ENCODE data around the gene P2RX5. TPM values are rescaled to one million over a fixed set of nuclear protein-coding genes. Genes with fewer than 3 reads are reported as not detected.

The P2RX5 gene
- total RNA-seq, 2 experiments from 2014 or later = 35.7 to 39.5 TPM

DNA sequence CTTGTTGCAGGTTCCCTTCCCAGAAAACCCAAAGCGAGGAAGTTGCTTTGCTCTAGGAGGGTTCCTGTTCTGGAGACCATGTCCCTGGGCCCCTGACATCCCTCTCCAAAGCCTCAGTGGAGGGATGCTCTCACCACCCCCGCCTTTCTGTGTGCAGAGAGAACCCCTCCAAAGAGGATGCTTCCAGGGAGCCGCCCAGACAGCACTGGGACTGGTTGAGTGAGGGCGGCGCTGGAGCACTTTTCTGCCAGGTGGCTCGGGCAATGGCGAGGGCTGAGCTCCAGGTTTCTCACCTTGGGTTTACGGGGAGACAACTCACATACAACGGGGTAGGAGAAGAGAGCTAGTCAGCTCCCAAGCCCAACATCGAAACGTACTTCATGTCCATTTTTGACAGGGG is 20.1 kb downstream of the P2RX5 start:
- peaks cover 5% of the 10 kb centered on the region for H3K36me3 Mint-ChIP-seq (ENCODE audit: low read depth)
- H3K4me1 Mint-ChIP-seq (ENCODE audit: low read depth) = peaks cover 2% of the 10 kb centered on the region
- H3K27ac Mint-ChIP-seq = no peak overlapping the region
- no peak for ATAC-seq
- H3K9me3 Mint-ChIP-seq = no peaks in the 10 kb centered on the region
- no peaks in the 10 kb centered on the region for H3K27me3 Mint-ChIP-seq
- ChIA-PET CTCF (interaction anchor here (1.4 kb wide), 1 partner anchor 168 kb away, joined by 3 read pairs; no protein-coding TSS in a partner anchor), POLR2A (interaction anchor here (1.2 kb wide), 1 partner anchor 9 kb away, joined by 4 read pairs; no protein-coding TSS in a partner anchor)
- intact Hi-C loops (cut with micrococcal nuclease) = no loop called here
- TF ChIP-seq, protein P1, sequence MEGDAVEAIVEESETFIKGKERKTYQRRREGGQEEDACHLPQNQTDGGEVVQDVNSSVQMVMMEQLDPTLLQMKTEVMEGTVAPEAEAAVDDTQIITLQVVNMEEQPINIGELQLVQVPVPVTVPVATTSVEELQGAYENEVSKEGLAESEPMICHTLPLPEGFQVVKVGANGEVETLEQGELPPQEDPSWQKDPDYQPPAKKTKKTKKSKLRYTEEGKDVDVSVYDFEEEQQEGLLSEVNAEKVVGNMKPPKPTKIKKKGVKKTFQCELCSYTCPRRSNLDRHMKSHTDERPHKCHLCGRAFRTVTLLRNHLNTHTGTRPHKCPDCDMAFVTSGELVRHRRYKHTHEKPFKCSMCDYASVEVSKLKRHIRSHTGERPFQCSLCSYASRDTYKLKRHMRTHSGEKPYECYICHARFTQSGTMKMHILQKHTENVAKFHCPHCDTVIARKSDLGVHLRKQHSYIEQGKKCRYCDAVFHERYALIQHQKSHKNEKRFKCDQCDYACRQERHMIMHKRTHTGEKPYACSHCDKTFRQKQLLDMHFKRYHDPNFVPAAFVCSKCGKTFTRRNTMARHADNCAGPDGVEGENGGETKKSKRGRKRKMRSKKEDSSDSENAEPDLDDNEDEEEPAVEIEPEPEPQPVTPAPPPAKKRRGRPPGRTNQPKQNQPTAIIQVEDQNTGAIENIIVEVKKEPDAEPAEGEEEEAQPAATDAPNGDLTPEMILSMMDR (IDR thresholded peaks at IDR 0.05) = no peak
- H3K4me3 Mint-ChIP-seq = no peak overlapping the region
- no peak for DNase-seq

DNA sequence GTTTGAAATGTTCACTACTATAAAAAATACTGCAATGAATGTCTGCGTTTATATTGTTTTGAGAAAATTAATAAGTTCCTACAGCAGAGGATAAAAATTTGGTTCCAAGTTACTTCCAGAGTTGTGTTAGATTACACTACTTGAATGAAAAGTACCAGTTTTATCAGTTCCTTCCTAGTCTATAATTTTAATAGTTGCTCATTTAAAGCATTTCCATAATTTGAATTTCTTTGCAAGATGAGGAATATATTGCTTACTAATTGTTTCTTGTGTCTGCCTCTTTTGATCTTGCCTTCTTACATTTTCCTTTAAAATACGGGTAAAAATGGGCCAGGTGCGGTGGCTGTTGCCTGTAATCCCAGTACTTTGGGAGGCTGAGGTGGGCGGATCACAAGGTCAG is 23.4 kb downstream of the P2RX5 start:
- POLR2A ChIA-PET = no interaction called here

DNA sequence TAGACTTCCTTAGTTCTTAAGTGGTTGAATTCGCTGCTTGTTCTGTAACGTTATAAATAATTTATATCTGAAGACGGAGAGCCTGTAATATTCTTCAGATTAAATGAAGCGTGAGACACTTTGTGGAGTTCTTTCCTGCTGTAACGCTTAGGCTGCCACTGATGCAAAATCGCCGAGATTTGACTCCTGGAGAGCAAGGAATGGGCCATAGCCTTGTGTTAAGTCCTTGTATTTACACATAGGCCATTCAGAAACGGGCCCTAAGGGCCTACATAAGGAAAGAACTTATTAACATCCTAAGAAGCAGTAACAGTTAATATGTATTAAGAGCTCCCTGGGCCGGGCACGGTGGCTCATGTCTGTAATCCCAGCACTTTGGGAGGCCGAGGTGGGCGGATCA is 26.4 kb downstream of the P2RX5 start:
- ChIA-PET POLR2A (interaction anchor here (0.8 kb wide), 1 partner anchor 13 kb away, joined by 3 read pairs; no protein-coding TSS in a partner anchor), CTCF (interaction anchor here (1.6 kb wide), 1 partner anchor 13 kb away, joined by 6 read pairs; no protein-coding TSS in a partner anchor)
- ATAC-seq (no peak), DNase-seq (no peak)
- TF ChIP-seq, protein P1 (IDR thresholded peaks at IDR 0.05) = no peak
- peak overlapping the region; percentile 98 for H3K4me3 Mint-ChIP-seq
- intact Hi-C loops (cut with micrococcal nuclease) = no loop called here
- no peaks in the 10 kb centered on the region for H3K9me3 Mint-ChIP-seq
- H3K27ac Mint-ChIP-seq = peak overlapping the region; percentile 95
- no peaks in the 10 kb centered on the region for H3K27me3 Mint-ChIP-seq
- peaks cover 16% of the 10 kb centered on the region for H3K4me1 Mint-ChIP-seq (ENCODE audit: low read depth)
- peaks cover 13% of the 10 kb centered on the region for H3K36me3 Mint-ChIP-seq (ENCODE audit: low read depth)

More for the DNA sequence above, 23.4 kb downstream of the P2RX5 start:
- TF ChIP-seq, protein P1 (IDR thresholded peaks at IDR 0.05) = no peak
- no peaks in the 10 kb centered on the region for H3K9me3 Mint-ChIP-seq
- H3K4me3 Mint-ChIP-seq = no peak overlapping the region
- DNase-seq (no peak), ATAC-seq (no peak)
- peaks cover 12% of the 10 kb centered on the region for H3K4me1 Mint-ChIP-seq (ENCODE audit: low read depth)
- H3K27me3 Mint-ChIP-seq = no peaks in the 10 kb centered on the region
- CTCF ChIA-PET = interaction anchor here (3.3 kb wide), 1 partner anchor 10 kb away, joined by 19 read pairs; no protein-coding TSS in a partner anchor
- H3K36me3 Mint-ChIP-seq (ENCODE audit: low read depth) = peaks cover 13% of the 10 kb centered on the region
- no peak overlapping the region for H3K27ac Mint-ChIP-seq
- intact Hi-C loops (cut with micrococcal nuclease) = no loop called here

DNA sequence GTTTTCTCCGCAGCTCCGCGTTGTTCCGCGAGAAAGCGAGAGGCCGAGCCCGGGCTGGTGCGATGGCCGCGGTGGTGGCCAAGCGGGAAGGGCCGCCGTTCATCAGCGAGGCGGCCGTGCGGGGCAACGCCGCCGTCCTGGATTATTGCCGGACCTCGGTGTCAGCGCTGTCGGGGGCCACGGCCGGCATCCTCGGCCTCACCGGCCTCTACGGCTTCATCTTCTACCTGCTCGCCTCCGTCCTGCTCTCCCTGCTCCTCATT is 26.9 kb downstream of the P2RX5 start:
- Mint-ChIP-seq H3K4me3 (peak overlapping the region; percentile 98), H3K27ac (peak overlapping the region; percentile 95), H3K36me3 (ENCODE audit: low read depth) (peaks cover 13% of the 10 kb centered on the region), H3K4me1 (ENCODE audit: low read depth) (peaks cover 16% of the 10 kb centered on the region), H3K27me3 (no peaks in the 10 kb centered on the region), H3K9me3 (no peaks in the 10 kb centered on the region)
- CTCF ChIA-PET = interaction anchor here (1.3 kb wide), 1 partner anchor 38 kb away, joined by 3 read pairs; no protein-coding TSS in a partner anchor
- TF ChIP-seq, protein P1 (IDR thresholded peaks at IDR 0.05) = no peak
- DNase-seq = no peak
- ATAC-seq = no peak
- POLR2A ChIA-PET = interaction anchor here (0.6 to 1.0 kb wide), 3 partner anchors 9 to 42 kb away, joined by 3 to 4 read pairs (median 3); partner anchors contain the start of gene P2RX5
- intact Hi-C loops (cut with micrococcal nuclease) = no loop called here

DNA sequence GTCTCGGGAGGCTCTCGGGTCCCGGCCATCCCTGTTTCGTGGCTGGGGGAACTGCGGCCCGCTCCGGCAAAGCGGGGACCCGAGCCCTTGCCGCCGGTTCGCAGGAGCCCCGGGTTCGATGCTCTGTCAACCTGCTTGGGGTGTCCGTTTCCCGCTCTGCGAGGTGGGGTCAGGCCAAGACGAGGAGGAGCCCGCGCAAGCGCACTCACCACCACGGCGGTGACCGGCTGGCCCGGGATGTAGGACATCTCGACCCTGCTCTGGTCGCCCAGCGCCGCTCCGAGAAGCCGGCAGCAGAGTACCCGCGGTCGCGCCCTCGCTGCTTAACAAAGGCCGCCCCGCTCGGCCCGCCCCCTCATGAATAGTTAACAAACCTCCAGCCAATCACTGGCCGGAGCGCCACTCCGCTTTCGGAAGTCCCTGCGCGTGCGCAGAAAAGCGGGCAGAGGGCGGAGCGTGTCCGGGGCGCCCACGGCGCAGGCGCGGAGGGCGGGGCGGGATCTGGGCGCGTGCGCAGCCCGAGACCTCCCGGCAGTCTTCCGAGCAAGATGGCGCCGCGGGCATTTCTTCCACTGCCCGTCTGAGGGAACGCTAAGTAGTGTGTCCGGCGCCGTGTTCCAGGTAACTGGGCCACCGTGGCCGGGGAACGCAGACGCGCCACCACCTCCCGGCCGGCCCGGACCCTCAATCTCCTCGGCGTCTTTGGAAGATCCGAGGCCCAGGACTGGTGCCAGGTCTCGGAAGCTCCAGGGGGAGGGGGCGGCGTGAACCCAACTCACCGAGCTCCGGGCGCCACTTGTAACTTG is 27.5 kb downstream of the P2RX5 start, which contains the start of the genes EMC6 and TAX1BP3:
EMC6 (plus strand) TSS at position 534 of the 806 bp plus-strand sequence. CDS start 335 bp downstream, outside the sequence.
TAX1BP3 (minus strand) TSS at position 300 of the 806 bp plus-strand sequence; CDS start at position 248, 52 bp downstream.
- peak; percentile 93 for ATAC-seq
- ChIA-PET CTCF (interaction anchor here (1.2 to 1.3 kb wide), 2 partner anchors 38 to 620 kb away, joined by 3 read pairs; no protein-coding TSS in a partner anchor), POLR2A (interaction anchor here (0.6 to 1.0 kb wide), 4 partner anchors 9 to 43 kb away, joined by 3 to 4 read pairs (median 3); partner anchors contain the start of gene P2RX5)
- H3K4me1 Mint-ChIP-seq (ENCODE audit: low read depth) = peaks cover 16% of the 10 kb centered on the region
- intact Hi-C loops (cut with micrococcal nuclease) = no loop called here
- no peaks in the 10 kb centered on the region for H3K9me3 Mint-ChIP-seq
- TF ChIP-seq, protein P1 (IDR thresholded peaks at IDR 0.05) = no peak
- peak; percentile 98 for DNase-seq
- H3K27ac Mint-ChIP-seq = peak within 1 kb of the TSS; percentile 95
- H3K36me3 Mint-ChIP-seq (ENCODE audit: low read depth) = peaks cover 13% of the 10 kb centered on the region
- peak within 1 kb of the TSS; percentile 98 for H3K4me3 Mint-ChIP-seq
- no peaks in the 10 kb centered on the region for H3K27me3 Mint-ChIP-seq

All from activated CD8-positive, alpha-beta T cell treated with anti-CD3 and anti-CD28 coated beads for 36 hours (primary cell).